A549 (cell line): ENCODE measurements around the gene CIAPIN1. TPM values are rescaled to one million over a fixed set of nuclear protein-coding genes. Genes with fewer than 3 reads are reported as not detected.

Experiments used
- ATAC-seq, 2 experiments: fragments of 200-7000 bp in 1 of 2; fragments of >200 bp in 1 of 2; cut with Nextera tagmentation in 1 of 2; cut with Tn5 transposase in 1 of 2; 3 replicates each; pipeline versions ENCODE4 v1.8.0 to v1.9.1; 2018 to 2020; ENCODE audit warnings: mild to moderate bottlenecking in 1 of 2, moderate library complexity in 1 of 2
- CTCF ChIA-PET: fragments of 300-600 bp; sonication (Branson Sonifier 250); formaldehyde crosslinking; extraction: SDS; loops from one replicate; lab custom pipeline; 2021; ENCODE audit warnings: antibody characterized with exemption, inconsistent platforms; lab: Yijun Ruan, JAX
- POLR2A ChIA-PET: fragments of 350-600 bp; formaldehyde crosslinking; extraction: SDS; loops from one replicate; lab custom pipeline; 2021; ENCODE audit warnings: antibody characterized with exemption, inconsistent platforms; lab: Yijun Ruan, JAX
- DNase-seq, 2 experiments: peaks; one replicate each; pipeline versions ENCODE4 v3.0.0 to v3.0.0-alpha.2; 2011 to 2016; ENCODE audit warnings: low read depth in 1 of 2, low spot score in 1 of 2
- FAIRE-seq: peaks from 2 replicates; lab custom pipeline; 2011; peaks lifted over from hg19 to GRCh38; lab: Jason Lieb, UNC
- H3K27ac ChIP-seq, 2 experiments: fragments of >200 bp; sonication (Bioruptor Twin); formaldehyde crosslinking; 3 replicates each; pipeline ENCODE4 v1.5.1; 2016 to 2017
- H3K4me1 ChIP-seq: fragments of >200 bp; sonication (Bioruptor Twin); formaldehyde crosslinking; 3 replicates; pipeline ENCODE4 v1.6.1; 2016
- H3K4me2 ChIP-seq: fragments of >200 bp; sonication (Bioruptor Twin); formaldehyde crosslinking; 3 replicates; pipeline ENCODE4 v1.6.1; 2016
- H3K4me3 ChIP-seq: fragments of >200 bp; sonication (Bioruptor Twin); formaldehyde crosslinking; 3 replicates; pipeline ENCODE4 v1.5.1; 2016
- H3K9me3 ChIP-seq: fragments of >200 bp; sonication (Bioruptor Twin); formaldehyde crosslinking; 3 replicates; pipeline ENCODE4 v1.6.1; 2016
- ATOH8 ChIP-seq: fragments of 250-450 bp; sonication (Bioruptor Pico); IDR thresholded peaks from 2 replicates; pipeline ENCODE4 v1.5.0; 2020; ENCODE audit warnings: low read depth, mild to moderate bottlenecking, moderate library complexity
- CHD2 ChIP-seq: fragments of 150-350 bp; IDR thresholded peaks from 2 replicates; pipeline ENCODE4 v1.6.1; 2014; ENCODE audit warnings: low read length; ENCODE audit not compliant: partially characterized antibody
- ESRRA ChIP-seq: fragments of 150-350 bp; IDR thresholded peaks from 2 replicates; pipeline ENCODE4 v1.6.1; 2014; ENCODE audit warnings: mild to moderate bottlenecking, low read length, borderline replicate concordance
- FOXS1 ChIP-seq: fragments of 250-450 bp; sonication (Bioruptor Pico); IDR thresholded peaks from 2 replicates; pipeline ENCODE4 v1.5.0; 2020; ENCODE audit warnings: mild to moderate bottlenecking, moderate library complexity
- JUN ChIP-seq, 2 experiments: fragments of >200 bp; sonication (Bioruptor Twin); formaldehyde crosslinking; IDR thresholded peaks; 2 replicates in 1 of 2; 3 replicates in 1 of 2; pipeline ENCODE4 v1.6.1; 2016 to 2017
- KDM1A ChIP-seq: fragments of 200-600 bp; sonication (generic); IDR thresholded peaks from 2 replicates; pipeline ENCODE4 v1.6.1; 2016; ENCODE audit warnings: low read depth, mild to moderate bottlenecking
- MAZ ChIP-seq: fragments of 150-350 bp; IDR thresholded peaks from 2 replicates; pipeline ENCODE4 v1.6.1; 2014; ENCODE audit warnings: antibody characterized with exemption, low read depth, low read length, borderline replicate concordance
- NR3C1 ChIP-seq: fragments of >200 bp; sonication (Bioruptor Twin); formaldehyde crosslinking; IDR thresholded peaks from 3 replicates; pipeline ENCODE4 v1.6.1; 2017
- POLR2AphosphoS2 ChIP-seq: conservative IDR thresholded peaks from 2 replicates; pipeline ENCODE4 v1.6.1; 2012; ENCODE audit warnings: low read length, improper control_type of control experiment, inconsistent platforms
- RAD21 ChIP-seq, 2 experiments: fragments of >200 bp in 1 of 2; sonication (Bioruptor Twin) in 1 of 2; formaldehyde crosslinking in 1 of 2; IDR thresholded peaks in 1 of 2; conservative IDR thresholded peaks in 1 of 2; 2 replicates in 1 of 2; 3 replicates in 1 of 2; pipeline ENCODE4 v1.6.1; 2012 to 2018; ENCODE audit warnings: inconsistent platforms in 1 of 2
- RARB ChIP-seq: fragments of 250-450 bp; sonication (Bioruptor Pico); IDR thresholded peaks from 2 replicates; pipeline ENCODE4 v1.8.0; 2021; ENCODE audit warnings: mild to moderate bottlenecking, moderate library complexity
- RCOR1 ChIP-seq: fragments of 150-350 bp; IDR thresholded peaks from 2 replicates; pipeline ENCODE4 v1.6.1; 2014; ENCODE audit warnings: antibody characterized with exemption, low read length, low read depth
- SMC3 ChIP-seq: fragments of >200 bp; sonication (Bioruptor Twin); formaldehyde crosslinking; IDR thresholded peaks from 3 replicates; pipeline ENCODE4 v1.6.1; 2018; ENCODE audit warnings: inconsistent platforms
- SREBF2 ChIP-seq: fragments of 450-650 bp; IDR thresholded peaks from 2 replicates; pipeline ENCODE4 v1.6.1; 2014; ENCODE audit warnings: mild to moderate bottlenecking, moderate library complexity
- ZC3H11A ChIP-seq: fragments of 450-650 bp; IDR thresholded peaks from 2 replicates; pipeline ENCODE4 v1.6.1; 2014; ENCODE audit warnings: antibody characterized with exemption, mild to moderate bottlenecking
- WGBS: methylation state at CpG from one replicate; pipeline ENCODE4 v1.1.6; 2017; ENCODE audit errors: missing lambda C conversion rate; 5-methylcytosine and 5-hydroxymethylcytosine counted together
- polyA plus RNA-seq, 4 experiments: library from polyadenylated mRNA; depleted of rRNA in 3 of 4; stranded (reverse); fragments of >200 nt; fragmentation: RNase III in 1 of 4; extraction: RNeasy Plus Mini Kit Qiagen cat#74134 plus additional on column Dnase treatment in 1 of 4; gene quantifications; 2 replicates in 3 of 4; 3 replicates in 1 of 4; pipeline ENCODE4 v1.2.3, GENCODE V29; 2011 to 2017
- TF ChIP-seq, protein P1 (sequence below): fragments of >200 bp; sonication (Bioruptor Twin); formaldehyde crosslinking; IDR thresholded peaks from 3 replicates; pipeline ENCODE4 v1.5.1; 2016
- TF ChIP-seq, protein P2 (sequence below): fragments of 150-350 bp; IDR thresholded peaks from 2 replicates; pipeline ENCODE4 v1.6.1; 2014; ENCODE audit warnings: low read depth, mild to moderate bottlenecking, low read length
- TF ChIP-seq, protein P3 (sequence below): fragments of 200-600 bp; sonication (generic); IDR thresholded peaks from 2 replicates; pipeline ENCODE4 v1.6.1; 2016; ENCODE audit warnings: antibody characterized with exemption, mild to moderate bottlenecking, moderate library complexity

CIAPIN1 gene
- polyA plus RNA-seq, 2 of the 4 experiments (the other 2 are of a cell fraction), result 71.5 to 101 TPM

- CTCF ChIA-PET, result interaction anchor here (0.6 to 8.4 kb wide), 16 partner anchors 11 to 445 kb away, joined by 3 to 70 read pairs (median 4); partner anchors contain the start of genes DOK4 and POLR2C
- TF ChIP-seq KDM1A (no peak), ESRRA (no peak), RCOR1 (no peak), RAD21 (conservative IDR thresholded peaks at IDR 0.05 in 1 of 2, IDR thresholded peaks at IDR 0.05 in 1 of 2) (peak in 1 of 2 experiments; percentile 59; a peak in 4 of 5 replicates), NR3C1 (no peak), FOXS1 (no peak), SREBF2 (no peak), ZC3H11A (no peak), POLR2AphosphoS2 (no peak), MAZ (0 out of 2 replicates have a peak, but pooled peaks have one; percentile 36), JUN (IDR thresholded peaks at IDR 0.05) (no peak), SMC3 (0 out of 3 replicates have a peak, but pooled peaks have one; percentile 41)
- TF ChIP-seq, protein P1, sequence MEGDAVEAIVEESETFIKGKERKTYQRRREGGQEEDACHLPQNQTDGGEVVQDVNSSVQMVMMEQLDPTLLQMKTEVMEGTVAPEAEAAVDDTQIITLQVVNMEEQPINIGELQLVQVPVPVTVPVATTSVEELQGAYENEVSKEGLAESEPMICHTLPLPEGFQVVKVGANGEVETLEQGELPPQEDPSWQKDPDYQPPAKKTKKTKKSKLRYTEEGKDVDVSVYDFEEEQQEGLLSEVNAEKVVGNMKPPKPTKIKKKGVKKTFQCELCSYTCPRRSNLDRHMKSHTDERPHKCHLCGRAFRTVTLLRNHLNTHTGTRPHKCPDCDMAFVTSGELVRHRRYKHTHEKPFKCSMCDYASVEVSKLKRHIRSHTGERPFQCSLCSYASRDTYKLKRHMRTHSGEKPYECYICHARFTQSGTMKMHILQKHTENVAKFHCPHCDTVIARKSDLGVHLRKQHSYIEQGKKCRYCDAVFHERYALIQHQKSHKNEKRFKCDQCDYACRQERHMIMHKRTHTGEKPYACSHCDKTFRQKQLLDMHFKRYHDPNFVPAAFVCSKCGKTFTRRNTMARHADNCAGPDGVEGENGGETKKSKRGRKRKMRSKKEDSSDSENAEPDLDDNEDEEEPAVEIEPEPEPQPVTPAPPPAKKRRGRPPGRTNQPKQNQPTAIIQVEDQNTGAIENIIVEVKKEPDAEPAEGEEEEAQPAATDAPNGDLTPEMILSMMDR, result peak; percentile 58
- TF ChIP-seq, protein P2, sequence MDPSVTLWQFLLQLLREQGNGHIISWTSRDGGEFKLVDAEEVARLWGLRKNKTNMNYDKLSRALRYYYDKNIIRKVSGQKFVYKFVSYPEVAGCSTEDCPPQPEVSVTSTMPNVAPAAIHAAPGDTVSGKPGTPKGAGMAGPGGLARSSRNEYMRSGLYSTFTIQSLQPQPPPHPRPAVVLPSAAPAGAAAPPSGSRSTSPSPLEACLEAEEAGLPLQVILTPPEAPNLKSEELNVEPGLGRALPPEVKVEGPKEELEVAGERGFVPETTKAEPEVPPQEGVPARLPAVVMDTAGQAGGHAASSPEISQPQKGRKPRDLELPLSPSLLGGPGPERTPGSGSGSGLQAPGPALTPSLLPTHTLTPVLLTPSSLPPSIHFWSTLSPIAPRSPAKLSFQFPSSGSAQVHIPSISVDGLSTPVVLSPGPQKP, result no peak
- TF ChIP-seq, all 56 proteins: peak for 4
- H3K9me3 ChIP-seq, result no peaks in the 10 kb centered on the region
- peak overlapping the region; percentile 21; the same call in 1 of the 3 replicates for H3K4me3 ChIP-seq
- ATAC-seq (peak; percentile 44 to 69), FAIRE-seq (no peak), DNase-seq (peak; percentile 77 to 82)
- peak overlapping the region; percentile 93 for H3K4me2 ChIP-seq
- POLR2A ChIA-PET, result interaction anchor here (0.5 kb wide), 1 partner anchor 36 kb away, joined by 8 read pairs; no protein-coding TSS in a partner anchor
- 24% methylated on average over 9 of the region's 12 CpGs for WGBS
- peaks cover 97% of the 10 kb centered on the region for H3K4me1 ChIP-seq
- H3K27ac ChIP-seq, result peak overlapping the region; percentile 96 to 98
Observed at GRCh38 chr16:57475711-57476339, 28.6 kb upstream of the CIAPIN1 start.

GRCh38 chr16:57474671-57475661, 27.8 kb upstream of the CIAPIN1 start:
- TF ChIP-seq CHD2, result no peak
- no peak for TF ChIP-seq ATOH8 (CRISPR knock-in tag)
- TF ChIP-seq, protein P3, sequence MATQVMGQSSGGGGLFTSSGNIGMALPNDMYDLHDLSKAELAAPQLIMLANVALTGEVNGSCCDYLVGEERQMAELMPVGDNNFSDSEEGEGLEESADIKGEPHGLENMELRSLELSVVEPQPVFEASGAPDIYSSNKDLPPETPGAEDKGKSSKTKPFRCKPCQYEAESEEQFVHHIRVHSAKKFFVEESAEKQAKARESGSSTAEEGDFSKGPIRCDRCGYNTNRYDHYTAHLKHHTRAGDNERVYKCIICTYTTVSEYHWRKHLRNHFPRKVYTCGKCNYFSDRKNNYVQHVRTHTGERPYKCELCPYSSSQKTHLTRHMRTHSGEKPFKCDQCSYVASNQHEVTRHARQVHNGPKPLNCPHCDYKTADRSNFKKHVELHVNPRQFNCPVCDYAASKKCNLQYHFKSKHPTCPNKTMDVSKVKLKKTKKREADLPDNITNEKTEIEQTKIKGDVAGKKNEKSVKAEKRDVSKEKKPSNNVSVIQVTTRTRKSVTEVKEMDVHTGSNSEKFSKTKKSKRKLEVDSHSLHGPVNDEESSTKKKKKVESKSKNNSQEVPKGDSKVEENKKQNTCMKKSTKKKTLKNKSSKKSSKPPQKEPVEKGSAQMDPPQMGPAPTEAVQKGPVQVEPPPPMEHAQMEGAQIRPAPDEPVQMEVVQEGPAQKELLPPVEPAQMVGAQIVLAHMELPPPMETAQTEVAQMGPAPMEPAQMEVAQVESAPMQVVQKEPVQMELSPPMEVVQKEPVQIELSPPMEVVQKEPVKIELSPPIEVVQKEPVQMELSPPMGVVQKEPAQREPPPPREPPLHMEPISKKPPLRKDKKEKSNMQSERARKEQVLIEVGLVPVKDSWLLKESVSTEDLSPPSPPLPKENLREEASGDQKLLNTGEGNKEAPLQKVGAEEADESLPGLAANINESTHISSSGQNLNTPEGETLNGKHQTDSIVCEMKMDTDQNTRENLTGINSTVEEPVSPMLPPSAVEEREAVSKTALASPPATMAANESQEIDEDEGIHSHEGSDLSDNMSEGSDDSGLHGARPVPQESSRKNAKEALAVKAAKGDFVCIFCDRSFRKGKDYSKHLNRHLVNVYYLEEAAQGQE, result no peak
- no peak for TF ChIP-seq RARB (CRISPR knock-in tag)
- Histone ChIP-seq H3K4me1 (peaks cover 97% of the 10 kb centered on the region), H3K4me2 (peak overlapping the region; percentile 93), H3K9me3 (no peaks in the 10 kb centered on the region), H3K4me3 (no peak overlapping the region), H3K27ac (peak overlapping the region; percentile 96 to 98)
- CTCF ChIA-PET, result interaction anchor here (0.7 to 8.4 kb wide), 14 partner anchors 10 to 175 kb away, joined by 3 to 70 read pairs (median 4); partner anchors contain the start of genes DOK4 and POLR2C
- POLR2A ChIA-PET, result no interaction called here
- 90% methylated on average over 30 of the region's 30 CpGs for WGBS
- ATAC-seq, result no peak
- DNase-seq, result no peak
- no peak for FAIRE-seq
